ENCODE measurements around the gene GRIN1.

Gene GRIN1

DNA sequence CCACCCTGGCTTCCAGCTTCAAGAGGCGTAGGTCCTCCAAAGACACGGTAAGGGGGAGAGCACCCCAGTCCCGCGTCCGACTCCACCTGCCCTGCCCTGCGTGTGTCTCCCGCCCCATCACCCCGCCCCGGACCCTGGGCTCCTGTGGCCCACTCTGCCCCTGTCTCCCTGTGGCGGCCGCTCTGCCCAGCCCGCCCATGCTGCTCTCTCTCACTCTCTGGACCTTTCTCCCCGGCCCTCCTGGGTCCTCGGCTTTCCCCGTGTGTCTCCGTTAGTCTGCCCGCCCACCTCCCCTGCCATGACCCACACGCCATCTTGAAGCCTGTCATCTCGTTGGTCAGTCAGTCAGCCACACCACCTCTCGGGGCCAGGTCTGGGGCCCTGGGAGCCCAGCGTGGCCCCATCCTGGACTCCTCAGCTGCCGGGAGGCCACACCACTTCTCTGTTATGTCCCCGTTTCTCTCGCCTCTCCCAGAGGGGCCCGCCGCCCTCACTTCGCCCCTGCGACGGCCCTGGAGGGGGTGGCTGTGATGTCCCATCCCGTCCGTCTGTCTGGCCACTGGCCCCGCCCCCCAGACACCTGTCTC, 26.4 kb downstream of the GRIN1 start:
- DNase-seq (ENCODE audit: low spot score), result no peak

DNA sequence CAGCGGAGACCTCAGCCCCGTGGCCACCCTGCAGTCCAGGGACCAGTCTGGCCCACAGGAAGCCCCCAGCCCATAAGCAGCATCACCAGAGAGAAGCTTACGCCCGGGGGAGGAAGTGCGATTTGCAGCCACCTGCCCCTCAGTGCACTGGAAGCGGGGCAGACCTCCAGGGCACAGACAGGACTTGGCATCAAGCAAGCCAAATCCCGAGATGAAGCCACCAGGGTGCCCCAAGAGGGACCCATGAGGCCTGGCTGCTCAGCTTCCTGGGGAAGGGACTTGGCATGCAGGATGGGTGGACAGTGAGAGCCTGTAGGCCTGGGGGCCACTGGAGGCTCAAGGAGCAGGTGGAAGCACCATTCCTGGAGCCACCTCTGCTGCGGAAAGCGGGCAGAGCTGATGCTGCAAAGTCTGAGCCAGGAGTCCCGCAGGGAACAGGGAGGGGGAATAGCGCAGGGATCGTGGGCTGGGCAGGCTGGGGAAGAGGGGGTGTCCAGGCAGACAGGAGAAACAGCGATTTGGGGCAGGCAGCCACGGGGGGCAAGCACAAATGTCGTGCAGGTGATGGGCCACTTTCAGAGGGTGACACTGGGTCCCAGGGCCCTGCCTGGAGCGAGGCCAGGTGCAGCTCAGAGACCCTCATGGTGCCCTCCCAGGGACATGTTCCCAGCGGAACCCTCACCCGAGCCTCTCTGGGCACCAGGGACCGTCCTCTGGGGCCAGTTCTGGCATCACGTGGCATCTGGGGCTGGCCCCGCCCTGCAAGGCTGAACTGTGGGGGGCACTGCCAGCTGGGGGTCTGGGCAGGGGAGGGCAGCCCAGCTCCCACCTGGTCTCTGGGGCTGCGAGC, 27.7 kb downstream of the GRIN1 start:
- DNase-seq (ENCODE audit: low spot score), result no peak

DNA sequence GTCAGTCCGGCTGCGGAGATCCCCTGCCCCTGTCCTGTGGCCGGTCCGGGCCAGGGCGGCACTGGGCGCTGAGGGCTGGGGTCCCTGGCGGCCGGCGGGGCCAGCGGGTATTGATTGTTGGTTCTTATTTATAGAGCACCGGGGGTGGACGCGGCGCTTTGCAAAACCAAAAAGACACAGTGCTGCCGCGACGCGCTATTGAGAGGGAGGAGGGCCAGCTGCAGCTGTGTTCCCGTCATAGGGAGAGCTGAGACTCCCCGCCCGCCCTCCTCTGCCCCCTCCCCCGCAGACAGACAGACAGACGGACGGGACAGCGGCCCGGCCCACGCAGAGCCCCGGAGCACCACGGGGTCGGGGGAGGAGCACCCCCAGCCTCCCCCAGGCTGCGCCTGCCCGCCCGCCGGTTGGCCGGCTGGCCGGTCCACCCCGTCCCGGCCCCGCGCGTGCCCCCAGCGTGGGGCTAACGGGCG, 28.4 kb downstream of the GRIN1 start:
- no peak for DNase-seq (ENCODE audit: low spot score)

- no peak for DNase-seq (ENCODE audit: low spot score)
Observed at GRCh38 chr9:137167747-137168572, 29.0 kb downstream of the GRIN1 start.

GRCh38 chr9:137168573-137168903, 29.6 kb downstream of the GRIN1 start:
- DNase-seq (ENCODE audit: low spot score), result no peak

GRCh38 chr9:137168904-137169856, 30.2 kb downstream of the GRIN1 start:
- peak; percentile 77 for DNase-seq (ENCODE audit: low spot score)

- DNase-seq (ENCODE audit: low spot score), result no peak
Observed at GRCh38 chr9:137169896-137170358, 31.0 kb downstream of the GRIN1 start, which contains the start of gene LRRC26. TSS of gene LRRC26 (minus strand) at chr9:137170051. CDS start at chr9:137169943, 108 bp downstream.

DNA sequence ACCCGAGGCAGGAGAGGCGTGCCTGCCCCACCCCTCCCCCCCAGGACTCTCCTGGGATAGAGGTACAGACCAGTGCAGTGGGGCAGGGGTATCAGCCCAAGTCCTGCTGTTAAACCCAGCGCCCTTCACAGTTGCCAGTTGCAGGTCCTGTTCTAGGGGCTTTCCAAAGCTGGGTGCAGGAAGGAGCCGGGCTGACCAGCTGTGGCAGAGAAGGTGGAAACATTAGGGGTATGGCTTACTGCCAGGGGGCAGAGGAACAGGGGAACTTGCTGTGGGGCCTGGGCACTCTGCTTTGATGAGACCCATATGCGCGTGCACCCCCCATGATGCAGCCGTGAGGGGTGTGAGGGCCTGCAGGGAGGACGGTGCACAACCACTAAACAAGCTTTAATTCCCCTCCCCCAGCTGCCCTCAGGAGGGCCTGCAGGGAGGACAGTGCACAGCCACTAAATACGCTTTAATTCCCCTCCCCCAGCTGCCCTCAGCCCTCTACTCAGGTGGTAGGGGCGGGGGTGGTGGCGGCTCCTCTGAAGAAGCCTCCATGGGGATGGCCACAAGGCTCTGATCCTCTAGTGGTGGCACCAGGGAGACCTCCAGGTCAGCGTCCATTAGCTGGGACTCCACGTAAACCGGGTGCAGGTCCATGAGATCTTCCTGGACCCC, 31.7 kb downstream of the GRIN1 start:
- no peak for DNase-seq (ENCODE audit: low spot score)

GRCh38 chr9:137171149-137171900, 32.4 kb downstream of the GRIN1 start:
- no peak for DNase-seq (ENCODE audit: low spot score)

DNA sequence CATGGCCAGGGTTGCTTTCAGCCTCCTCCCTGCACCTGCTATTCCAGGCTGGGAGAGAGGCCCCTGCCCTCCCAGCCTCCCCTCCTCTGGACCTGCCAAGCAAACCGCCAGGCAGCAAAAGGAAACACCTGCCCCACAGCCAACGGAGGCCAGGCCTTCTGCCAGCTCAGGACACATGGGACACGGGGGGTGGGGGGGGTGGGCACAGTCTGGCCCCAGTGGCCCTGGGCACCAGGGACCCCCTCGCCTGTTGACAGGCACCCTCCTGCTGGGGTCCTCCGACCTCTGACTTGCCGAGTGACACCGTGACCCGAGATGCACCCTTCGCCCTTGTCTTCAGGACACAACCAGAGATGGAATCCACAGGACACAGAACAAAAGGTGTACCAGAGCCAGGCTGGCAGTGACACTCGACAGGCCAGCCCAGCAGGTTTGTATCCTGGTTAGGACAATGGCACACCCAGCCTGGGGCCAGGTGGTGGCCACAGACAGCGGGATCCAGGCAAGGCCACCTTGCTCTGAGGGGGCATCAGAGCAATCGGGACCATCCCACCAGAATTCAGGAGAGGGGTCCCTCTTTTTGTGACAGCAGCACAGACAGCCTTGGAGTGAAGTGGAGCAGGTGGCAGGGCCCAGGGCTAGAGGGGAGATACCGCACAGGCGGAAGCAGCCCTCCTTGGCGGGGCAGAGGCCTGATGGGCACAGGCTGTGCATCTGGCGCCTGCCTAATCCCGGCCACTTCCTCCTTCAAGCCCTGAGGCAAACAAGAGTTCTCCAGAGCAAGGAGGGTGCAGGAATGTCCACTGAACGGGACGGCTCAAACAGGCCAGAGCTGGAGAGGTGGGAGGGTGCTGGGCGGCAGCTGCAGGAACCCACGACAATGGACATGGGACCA, 34.2 kb downstream of the GRIN1 start:
- no peak for DNase-seq (ENCODE audit: low spot score)

- DNase-seq (ENCODE audit: low spot score), result no peak
Observed at GRCh38 chr9:137173796-137174664, 35.1 kb downstream of the GRIN1 start.

- DNase-seq (ENCODE audit: low spot score), result no peak
Observed at GRCh38 chr9:137174722-137175293, 35.9 kb downstream of the GRIN1 start.

DNA sequence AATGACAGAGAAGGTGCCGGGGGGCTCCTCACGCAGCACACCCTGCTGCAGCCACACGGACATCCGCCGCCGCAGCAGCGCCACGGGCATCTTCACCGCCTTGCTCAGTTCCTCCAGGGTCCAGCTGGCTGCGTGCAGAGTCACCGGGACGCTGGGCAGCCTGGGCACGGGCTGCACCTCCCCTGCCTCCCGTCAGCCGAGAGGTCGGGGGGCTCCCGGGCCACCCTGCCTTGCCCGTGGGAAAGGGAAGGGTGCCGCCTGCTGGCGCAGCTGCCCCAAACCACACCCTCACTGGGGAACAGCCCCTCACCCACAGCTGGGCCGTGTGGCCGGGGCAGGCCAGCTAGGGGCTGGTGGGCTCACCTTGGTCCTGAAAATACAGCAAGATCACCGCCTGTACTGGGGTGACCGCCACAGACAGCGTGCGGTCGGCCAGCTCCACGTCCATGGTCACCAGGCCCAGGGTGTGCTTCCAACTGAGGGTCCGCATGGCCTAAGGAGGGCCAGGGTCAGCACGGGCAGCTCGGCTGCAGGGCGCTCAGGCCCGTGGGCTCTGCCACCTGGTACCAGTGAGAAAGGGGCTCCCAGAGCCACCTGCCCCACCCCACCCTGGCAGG, 36.5 kb downstream of the GRIN1 start:
- no peak for DNase-seq (ENCODE audit: low spot score)

DNA sequence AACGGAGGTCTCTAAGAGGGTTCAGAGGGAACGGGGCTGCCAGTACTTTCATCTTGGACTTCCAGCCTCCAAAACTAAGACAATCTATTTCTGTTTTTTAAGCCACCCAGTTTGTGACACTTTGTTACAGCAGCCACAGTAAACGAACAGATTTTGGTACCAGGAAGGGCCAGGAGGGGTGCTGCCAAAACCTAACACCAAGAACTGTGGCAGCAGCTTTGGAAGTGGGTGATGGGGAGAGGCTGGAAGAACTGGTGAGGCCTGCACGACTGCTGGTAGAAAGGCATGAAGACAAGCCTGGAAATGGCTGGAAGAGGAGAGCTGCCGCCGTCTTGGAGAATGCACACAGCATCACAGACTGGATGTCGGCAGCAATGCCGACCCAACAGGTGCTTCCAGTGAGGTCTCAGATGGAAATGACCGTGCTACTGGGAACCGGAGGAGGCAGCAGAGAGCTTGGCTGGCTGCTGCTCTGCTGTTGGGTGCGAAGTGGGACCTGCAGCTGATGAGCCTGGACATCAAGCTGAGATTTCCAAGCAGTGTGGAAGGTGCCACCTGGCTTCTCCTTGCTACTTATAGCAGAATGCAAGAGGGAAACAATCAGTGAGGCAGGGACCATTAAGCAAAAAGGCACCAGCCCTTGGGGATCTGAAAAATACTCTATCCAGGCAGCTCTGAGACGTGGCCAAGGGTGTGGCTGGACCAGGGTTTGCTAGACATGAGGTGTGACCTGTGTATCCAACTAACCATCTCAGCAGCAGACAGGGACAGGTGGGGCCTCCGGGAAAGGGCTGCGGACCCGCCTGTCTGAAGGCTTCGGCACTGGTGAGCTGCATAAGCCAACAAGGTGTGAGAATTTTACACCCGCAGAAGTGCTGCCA, 37.6 kb downstream of the GRIN1 start:
- peak; percentile 79 for DNase-seq (ENCODE audit: low spot score)

- no peak for DNase-seq (ENCODE audit: low spot score)
Observed at GRCh38 chr9:137178201-137178938, 39.4 kb downstream of the GRIN1 start.
